GM12878 (cell line): ENCODE measurements around the gene AGAP1. TPM values are rescaled to one million over a fixed set of nuclear protein-coding genes. Genes with fewer than 3 reads are reported as not detected.

Experiments used
- ATAC-seq: fragments of 200-7000 bp; cut with Tn5 transposase; 3 replicates; pipeline ENCODE4 v1.9.1; 2020; ENCODE audit warnings: mild to moderate bottlenecking, moderate library complexity
- BruUV-seq: library from RNA; stranded (reverse); fragments of 400-500 nt; replicated peaks from 2 replicates; lab custom pipeline; 2021; lab: Mats Ljungman, UMichigan
- CTCF ChIA-PET: fragments of 300-600 bp; sonication (Branson Sonifier 250); formaldehyde crosslinking; extraction: SDS; loops from one replicate; lab custom pipeline; 2021; ENCODE audit warnings: inconsistent platforms; lab: Yijun Ruan, JAX
- POLR2A ChIA-PET: fragments of 350-600 bp; formaldehyde crosslinking; extraction: SDS; loops from one replicate; lab custom pipeline; 2021; ENCODE audit warnings: inconsistent platforms; lab: Charles Lee
- RAD21 ChIA-PET: fragments of 300-600 bp; sonication (Branson Sonifier 250); formaldehyde crosslinking; loops from one replicate; lab custom pipeline; 2023; ENCODE audit warnings: antibody characterized with exemption; ENCODE audit not compliant: unreplicated experiment; lab: Charles Lee
- SMC1A ChIA-PET: fragments of 300-600 bp; sonication (Branson Sonifier 250); formaldehyde crosslinking; loops from one replicate; lab custom pipeline; 2023; ENCODE audit not compliant: unreplicated experiment, uncharacterized antibody; lab: Charles Lee
- DNase-seq: peaks from one replicate; pipeline ENCODE4 v3.0.0-alpha.2; 2011; ENCODE audit warnings: low read depth, low spot score
- FAIRE-seq: peaks from 3 replicates; lab custom pipeline; 2011; peaks lifted over from hg19 to GRCh38; lab: Jason Lieb, UNC
- H2AFZ ChIP-seq: 2 replicates; pipeline ENCODE4 v1.6.0; 2011; ENCODE audit warnings: low read depth, low read length, control low read depth; ENCODE audit not compliant: control insufficient read depth
- H3K27ac ChIP-seq: 2 replicates; pipeline ENCODE4 v1.5.1; 2011; ENCODE audit warnings: control low read depth; ENCODE audit not compliant: control insufficient read depth, insufficient read depth
- H3K27me3 ChIP-seq, 2 experiments: replicated peaks in 1 of 2; 2 replicates each; pipeline versions ENCODE4 v1.6.0 to v1.6.1; 2011; ENCODE audit warnings: low read length in 1 of 2; ENCODE audit not compliant: control insufficient read depth in 2 of 2, insufficient read depth in 2 of 2
- H3K36me3 ChIP-seq, 2 experiments: 2 replicates each; pipeline ENCODE4 v1.5.1; 2011; ENCODE audit warnings: low read length in 1 of 2; ENCODE audit not compliant: control insufficient read depth in 2 of 2, insufficient read depth in 2 of 2
- H3K4me1 ChIP-seq: 2 replicates; pipeline ENCODE4 v1.6.1; 2011; ENCODE audit warnings: mild to moderate bottlenecking, low read length, moderate library complexity, mixed read lengths; ENCODE audit not compliant: control insufficient read depth, insufficient read depth
- H3K4me2 ChIP-seq: 2 replicates; pipeline ENCODE4 v1.6.0; 2011; ENCODE audit warnings: control low read depth; ENCODE audit not compliant: control insufficient read depth, insufficient read depth
- H3K4me3 ChIP-seq: fragments of 200-600 bp; sonication (generic); 2 replicates; pipeline ENCODE4 v1.5.1; 2016
- H3K79me2 ChIP-seq: 2 replicates; pipeline ENCODE4 v1.6.0; 2011; ENCODE audit warnings: low read length; ENCODE audit not compliant: control insufficient read depth, insufficient read depth
- H3K9ac ChIP-seq: 2 replicates; pipeline ENCODE4 v1.8.0; 2011; ENCODE audit warnings: low read length, control low read depth, mixed read lengths; ENCODE audit not compliant: control insufficient read depth, insufficient read depth
- H3K9me3 ChIP-seq: replicated peaks from 3 replicates; pipeline ENCODE4 v1.5.1; 2011; ENCODE audit warnings: mild to moderate bottlenecking, low read length; ENCODE audit not compliant: control insufficient read depth, insufficient read depth
- H4K20me1 ChIP-seq: 2 replicates; pipeline ENCODE4 v1.6.0; 2011; ENCODE audit not compliant: control insufficient read depth, insufficient read depth
- CREB1 ChIP-seq: IDR thresholded peaks from 2 replicates; pipeline ENCODE4 v1.6.1; 2012; ENCODE audit warnings: low read depth, mild to moderate bottlenecking, inconsistent platforms
- EP300 ChIP-seq, 2 experiments: fragments of 150-350 bp in 1 of 2; IDR thresholded peaks; 2 replicates each; pipeline ENCODE4 v1.6.1; 2011 to 2012; ENCODE audit warnings: low read depth in 2 of 2, low read length in 2 of 2, borderline replicate concordance in 1 of 2, improper control_type of control experiment in 1 of 2, inconsistent platforms in 1 of 2; ENCODE audit not compliant: control insufficient read depth in 1 of 2
- EZH2 ChIP-seq: IDR thresholded peaks from 2 replicates; pipeline ENCODE4 v1.6.1; 2012; ENCODE audit warnings: low read depth, mild to moderate bottlenecking, control low read depth, inconsistent platforms, low read length, borderline replicate concordance; ENCODE audit not compliant: control insufficient read depth
- IRF4 ChIP-seq: IDR thresholded peaks from 2 replicates; pipeline ENCODE4 v1.6.1; 2011; ENCODE audit warnings: low read depth, low read length
- MEF2B ChIP-seq: fragments of 450-650 bp; IDR thresholded peaks from 2 replicates; pipeline ENCODE4 v1.6.1; 2018; ENCODE audit warnings: mild to moderate bottlenecking, moderate library complexity; ENCODE audit not compliant: partially characterized antibody, poor library complexity, severe bottlenecking
- MXI1 ChIP-seq: fragments of 150-350 bp; IDR thresholded peaks from 2 replicates; pipeline ENCODE4 v1.6.1; 2011; ENCODE audit warnings: low read depth, mild to moderate bottlenecking, inconsistent platforms, low read length, improper control_type of control experiment
- NFYB ChIP-seq: IDR thresholded peaks from 2 replicates; pipeline ENCODE4 v1.6.1; 2011; ENCODE audit warnings: low read depth, mild to moderate bottlenecking, low read length, improper control_type of control experiment, moderate library complexity; ENCODE audit not compliant: insufficient read depth
- NR2F1 ChIP-seq: fragments of 450-650 bp; conservative IDR thresholded peaks from 2 replicates; pipeline ENCODE4 v1.6.1; 2017; ENCODE audit warnings: mild to moderate bottlenecking
- NRF1 ChIP-seq: conservative IDR thresholded peaks from 2 replicates; pipeline ENCODE4 v1.6.1; 2011; ENCODE audit warnings: mild to moderate bottlenecking, low read depth, low read length, improper control_type of control experiment
- SMAD5 ChIP-seq: IDR thresholded peaks from 2 replicates; pipeline ENCODE4 v1.6.1; 2016; ENCODE audit warnings: antibody characterized with exemption, low read depth
- SMARCA5 ChIP-seq: fragments of 450-650 bp; IDR thresholded peaks from 2 replicates; pipeline ENCODE4 v1.6.1; 2017; ENCODE audit warnings: mild to moderate bottlenecking
- SMC3 ChIP-seq: IDR thresholded peaks from 2 replicates; pipeline ENCODE4 v1.6.1; 2011; ENCODE audit warnings: low read length, improper control_type of control experiment, borderline replicate concordance
- SREBF1 ChIP-seq: IDR thresholded peaks from 2 replicates; pipeline ENCODE4 v1.6.1; 2012; ENCODE audit warnings: mild to moderate bottlenecking, low read length
- STAT1 ChIP-seq: fragments of 450-650 bp; conservative IDR thresholded peaks from 2 replicates; pipeline ENCODE4 v1.6.1; 2014; ENCODE audit warnings: antibody characterized with exemption, mild to moderate bottlenecking
- YY1 ChIP-seq: IDR thresholded peaks from 2 replicates; pipeline ENCODE4 v1.6.1; 2011; ENCODE audit warnings: low read depth, mild to moderate bottlenecking, low read length
- WGBS: methylation state at CpG from one replicate; pipeline ENCODE4 v1.1.6; 2016; ENCODE audit warnings: low lambda C conversion rate; ENCODE audit not compliant: insufficient replicate concordance, insufficient coverage; ENCODE audit errors: missing lambda C conversion rate; 5-methylcytosine and 5-hydroxymethylcytosine counted together
- in situ Hi-C: fragments of 300-500 bp; cut with MboI; formaldehyde crosslinking; loops from 9 replicates; pipeline ENCODE4 v1.14.3; 2018; ENCODE audit warnings: mixed read lengths
- intact Hi-C: fragments of 100-400 bp; cut with micrococcal nuclease; formaldehyde crosslinking; loops from one replicate; pipeline ENCODE4 v1.14.2; 2022; ENCODE audit not compliant: unreplicated experiment
- polyA plus RNA-seq, 11 experiments: library from polyadenylated mRNA; depleted of rRNA in 4 of 11; unstranded in 6 of 11; stranded (reverse) in 5 of 11; fragments of >200 nt; fragmentation: Nextera tagmentation in 4 of 11; fragmentation: Illumina TruSeq in 1 of 11; extraction: Ambion mirVana in 4 of 11; extraction: Trizol in 1 of 11; gene quantifications; 1 replicate in 1 of 11; 2 replicates in 10 of 11; pipeline versions ENCODE4 v1.2.1 to v1.2.3, GENCODE V29; 2011 to 2016; ENCODE audit warnings: inconsistent platforms in 2 of 11, missing spikeins in 2 of 11, low read depth in 1 of 11
- total RNA-seq, 4 experiments: library from RNA; depleted of rRNA in 3 of 4; stranded (reverse); fragments of >200 nt in 3 of 4; fragmentation: Illumina TruSeq in 1 of 4; extraction: Trizol in 1 of 4; gene quantifications; 2 replicates each; pipeline versions ENCODE4 v1.2.1 to v1.2.3, GENCODE V29; 2013 to 2021
- TF ChIP-seq, protein P1 (sequence below): IDR thresholded peaks from 2 replicates; pipeline ENCODE4 v1.6.1; 2011; ENCODE audit warnings: borderline replicate concordance, low read depth, mild to moderate bottlenecking, moderate library complexity, low read length; ENCODE audit not compliant: insufficient read depth, poor library complexity, severe bottlenecking
- TF ChIP-seq, protein P2 (sequence below): fragments of 150-350 bp; IDR thresholded peaks from 2 replicates; pipeline ENCODE4 v1.6.1; 2014; ENCODE audit warnings: mild to moderate bottlenecking, low read depth, low read length
- TF ChIP-seq, protein P3 (sequence below): fragments of 450-650 bp; IDR thresholded peaks from 2 replicates; pipeline ENCODE4 v1.6.1; 2014; ENCODE audit warnings: mild to moderate bottlenecking

AGAP1 gene
- total and polyA plus RNA-seq, 10 of the 15 experiments (the other 5 are each of a cell fraction or from before 2014, with no cell fraction given), result 0.05 to 0.15 (median 0.06) TPM; not detected in 7

DNA sequence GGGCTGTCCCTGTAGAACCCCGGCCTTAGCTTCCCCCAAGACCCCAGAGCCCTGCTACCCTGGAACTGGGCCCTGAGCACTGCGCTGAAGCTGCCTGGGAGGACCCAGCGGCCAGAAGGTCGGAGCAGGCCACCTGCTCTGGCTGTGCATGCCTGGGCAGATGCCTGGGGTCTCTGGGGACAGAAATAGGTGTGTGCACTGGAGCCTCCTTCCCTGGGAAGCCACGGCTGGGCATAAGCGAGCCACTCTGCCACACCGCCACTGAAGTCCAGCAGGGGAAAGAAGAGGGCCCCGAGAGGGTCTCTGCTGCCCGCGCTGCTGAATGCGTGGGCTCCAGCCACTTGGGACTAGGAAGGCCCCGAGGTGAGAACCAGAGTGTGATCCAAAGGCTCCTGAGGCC lies 667.7 kb downstream of the AGAP1 start (continued):
- TF ChIP-seq MEF2B, result no peak
- TF ChIP-seq, protein P1, sequence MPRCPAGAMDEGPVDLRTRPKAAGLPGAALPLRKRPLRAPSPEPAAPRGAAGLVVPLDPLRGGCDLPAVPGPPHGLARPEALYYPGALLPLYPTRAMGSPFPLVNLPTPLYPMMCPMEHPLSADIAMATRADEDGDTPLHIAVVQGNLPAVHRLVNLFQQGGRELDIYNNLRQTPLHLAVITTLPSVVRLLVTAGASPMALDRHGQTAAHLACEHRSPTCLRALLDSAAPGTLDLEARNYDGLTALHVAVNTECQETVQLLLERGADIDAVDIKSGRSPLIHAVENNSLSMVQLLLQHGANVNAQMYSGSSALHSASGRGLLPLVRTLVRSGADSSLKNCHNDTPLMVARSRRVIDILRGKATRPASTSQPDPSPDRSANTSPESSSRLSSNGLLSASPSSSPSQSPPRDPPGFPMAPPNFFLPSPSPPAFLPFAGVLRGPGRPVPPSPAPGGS, result no peak
- TF ChIP-seq, all 136 proteins: peak for 0

DNA sequence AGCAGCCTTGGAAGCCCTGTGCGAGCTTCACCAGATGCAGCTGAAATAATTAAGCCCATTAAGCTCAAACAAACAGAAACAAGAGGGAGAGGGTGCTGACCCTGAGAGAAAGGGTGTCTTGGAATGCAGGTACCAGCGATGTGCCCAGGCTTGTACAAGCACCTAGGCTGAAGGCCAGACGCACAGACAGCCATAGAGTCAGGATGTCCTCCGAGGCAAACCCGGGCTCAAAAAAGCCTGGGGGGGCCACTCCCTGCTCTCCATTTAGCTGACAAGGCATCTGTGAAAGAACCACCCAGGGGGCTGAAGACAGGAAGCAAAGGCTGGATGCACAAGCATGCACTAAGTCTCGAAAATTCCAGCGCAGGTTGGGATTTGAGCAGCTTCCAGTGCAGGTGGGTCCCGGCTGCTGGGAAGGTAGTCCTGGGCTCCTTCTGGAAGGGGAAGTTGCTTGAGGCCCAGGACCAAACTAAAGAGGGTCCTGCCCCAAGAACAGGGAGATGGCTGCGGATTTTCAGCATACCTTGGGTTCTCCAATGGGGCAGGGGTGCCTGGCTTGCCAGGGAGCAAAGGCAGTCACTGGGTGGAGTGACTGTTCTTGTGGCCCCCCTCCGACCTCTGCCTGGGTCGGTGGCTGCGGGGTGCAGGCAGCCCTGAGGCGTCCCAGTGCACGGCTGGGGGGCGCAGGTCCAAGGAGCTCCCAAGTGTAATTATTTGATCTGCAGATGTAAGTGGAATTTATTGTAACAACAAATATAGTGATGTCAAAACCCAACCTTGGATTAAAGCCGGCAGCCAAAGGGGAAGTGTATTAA lies 668.4 kb downstream of the AGAP1 start:
- Histone ChIP-seq H3K4me2 (no peak overlapping the region), H3K36me3 (no peaks in the 10 kb centered on the region), H4K20me1 (no peaks in the 10 kb centered on the region), H3K27me3 (peaks cover 4 to 10% of the 10 kb centered on the region in 2 experiments; a peak in 3 of 4 replicates), H3K9me3 (peaks cover 2% of the 10 kb centered on the region; the same call in 2 of the 3 replicates), H3K4me3 (no peak overlapping the region), H3K4me1 (no peaks in the 10 kb centered on the region), H3K79me2 (no peaks in the 10 kb centered on the region), H3K9ac (no peak overlapping the region), H2AFZ (no peak overlapping the region), H3K27ac (no peak overlapping the region)
- FAIRE-seq (no peak), ATAC-seq (no peak), DNase-seq (no peak)
- 37% methylated on average over 16 of the region's 16 CpGs for WGBS
- no TSS peak for BruUV-seq
- POLR2A ChIA-PET, result no interaction called here
- in situ Hi-C loops (no loop called here), intact Hi-C loops (no loop called here)
- SMC1A ChIA-PET, result no interaction called here
- RAD21 ChIA-PET, result no interaction called here
- CTCF ChIA-PET, result no interaction called here
- TF ChIP-seq CREB1, result no peak
- TF ChIP-seq YY1, result no peak
- TF ChIP-seq NRF1, result no peak
- no peak for TF ChIP-seq NR2F1
- TF ChIP-seq, protein P2, sequence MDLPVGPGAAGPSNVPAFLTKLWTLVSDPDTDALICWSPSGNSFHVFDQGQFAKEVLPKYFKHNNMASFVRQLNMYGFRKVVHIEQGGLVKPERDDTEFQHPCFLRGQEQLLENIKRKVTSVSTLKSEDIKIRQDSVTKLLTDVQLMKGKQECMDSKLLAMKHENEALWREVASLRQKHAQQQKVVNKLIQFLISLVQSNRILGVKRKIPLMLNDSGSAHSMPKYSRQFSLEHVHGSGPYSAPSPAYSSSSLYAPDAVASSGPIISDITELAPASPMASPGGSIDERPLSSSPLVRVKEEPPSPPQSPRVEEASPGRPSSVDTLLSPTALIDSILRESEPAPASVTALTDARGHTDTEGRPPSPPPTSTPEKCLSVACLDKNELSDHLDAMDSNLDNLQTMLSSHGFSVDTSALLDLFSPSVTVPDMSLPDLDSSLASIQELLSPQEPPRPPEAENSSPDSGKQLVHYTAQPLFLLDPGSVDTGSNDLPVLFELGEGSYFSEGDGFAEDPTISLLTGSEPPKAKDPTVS, result no peak
- TF ChIP-seq SMARCA5, result no peak
- TF ChIP-seq STAT1, result no peak
- TF ChIP-seq IRF4, result no peak
- TF ChIP-seq SREBF1, result no peak
- no peak for TF ChIP-seq EP300 (IDR thresholded peaks at IDR 0.05; ENCODE audit: borderline replicate concordance in 1 of 2, control insufficient read depth in 1 of 2, low read depth in 2 of 2, low read length in 2 of 2)
- no peak for TF ChIP-seq SMAD5
- no peak for TF ChIP-seq SMC3
- TF ChIP-seq NFYB, result no peak
- no peak for TF ChIP-seq MXI1
- TF ChIP-seq EZH2, result no peak
- TF ChIP-seq, protein P3, sequence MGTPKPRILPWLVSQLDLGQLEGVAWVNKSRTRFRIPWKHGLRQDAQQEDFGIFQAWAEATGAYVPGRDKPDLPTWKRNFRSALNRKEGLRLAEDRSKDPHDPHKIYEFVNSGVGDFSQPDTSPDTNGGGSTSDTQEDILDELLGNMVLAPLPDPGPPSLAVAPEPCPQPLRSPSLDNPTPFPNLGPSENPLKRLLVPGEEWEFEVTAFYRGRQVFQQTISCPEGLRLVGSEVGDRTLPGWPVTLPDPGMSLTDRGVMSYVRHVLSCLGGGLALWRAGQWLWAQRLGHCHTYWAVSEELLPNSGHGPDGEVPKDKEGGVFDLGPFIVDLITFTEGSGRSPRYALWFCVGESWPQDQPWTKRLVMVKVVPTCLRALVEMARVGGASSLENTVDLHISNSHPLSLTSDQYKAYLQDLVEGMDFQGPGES, result no peak
